ACC112 (cell line): ENCODE results near the gene BCAM.
A peak's percentile ranks its signal among the peaks of the same experiment; 100 is the strongest.

Experiments
- H2AFZ ChIP-seq: fragments of 200-600 bp; sonication (generic); one replicate; pipeline ENCODE4 v1.6.0; 2017; ENCODE audit warnings: antibody characterized with exemption, low read length; ENCODE audit not compliant: unreplicated experiment
- H3K27ac ChIP-seq: fragments of 200-600 bp; sonication (generic); 2 replicates; pipeline ENCODE4 v1.5.1; 2014; ENCODE audit warnings: low read depth, mild to moderate bottlenecking, antibody characterized with exemption, low read length, moderate library complexity
- H3K27me3 ChIP-seq: fragments of 200-600 bp; sonication (generic); 2 replicates; pipeline ENCODE4 v1.6.1; 2014; ENCODE audit warnings: mild to moderate bottlenecking, antibody characterized with exemption, low read length, moderate library complexity, mixed read lengths; ENCODE audit not compliant: insufficient read depth
- H3K36me3 ChIP-seq: fragments of 200-600 bp; sonication (generic); 2 replicates; pipeline ENCODE4 v1.6.1; 2016; ENCODE audit warnings: mild to moderate bottlenecking, antibody characterized with exemption, low read length, moderate library complexity, mixed read lengths; ENCODE audit not compliant: insufficient read depth
- H3K4me1 ChIP-seq: fragments of 200-600 bp; sonication (generic); one replicate; pipeline ENCODE4 v1.6.1; 2016; ENCODE audit warnings: low read length, mixed read lengths; ENCODE audit not compliant: insufficient read depth, unreplicated experiment, control insufficient read depth
- H3K4me3 ChIP-seq: fragments of 200-600 bp; sonication (generic); 2 replicates; pipeline ENCODE4 v1.5.1; 2014; ENCODE audit warnings: mild to moderate bottlenecking, low read depth, low read length
- H3K79me2 ChIP-seq: fragments of 200-600 bp; sonication (generic); one replicate; pipeline ENCODE4 v1.6.0; 2016; ENCODE audit warnings: low read length; ENCODE audit not compliant: control insufficient read depth, unreplicated experiment, insufficient read depth

BCAM gene

GRCh38 chr19:44794610-44795009 lies 14.3 kb upstream of the BCAM start:
- Histone ChIP-seq H3K79me2 (no peaks in the 10 kb centered on the region), H3K27ac (no peak overlapping the region), H3K4me3 (no peak overlapping the region), H3K27me3 (no peaks in the 10 kb centered on the region), H3K36me3 (no peaks in the 10 kb centered on the region), H3K4me1 (no peaks in the 10 kb centered on the region), H2AFZ (no peak overlapping the region)

DNA sequence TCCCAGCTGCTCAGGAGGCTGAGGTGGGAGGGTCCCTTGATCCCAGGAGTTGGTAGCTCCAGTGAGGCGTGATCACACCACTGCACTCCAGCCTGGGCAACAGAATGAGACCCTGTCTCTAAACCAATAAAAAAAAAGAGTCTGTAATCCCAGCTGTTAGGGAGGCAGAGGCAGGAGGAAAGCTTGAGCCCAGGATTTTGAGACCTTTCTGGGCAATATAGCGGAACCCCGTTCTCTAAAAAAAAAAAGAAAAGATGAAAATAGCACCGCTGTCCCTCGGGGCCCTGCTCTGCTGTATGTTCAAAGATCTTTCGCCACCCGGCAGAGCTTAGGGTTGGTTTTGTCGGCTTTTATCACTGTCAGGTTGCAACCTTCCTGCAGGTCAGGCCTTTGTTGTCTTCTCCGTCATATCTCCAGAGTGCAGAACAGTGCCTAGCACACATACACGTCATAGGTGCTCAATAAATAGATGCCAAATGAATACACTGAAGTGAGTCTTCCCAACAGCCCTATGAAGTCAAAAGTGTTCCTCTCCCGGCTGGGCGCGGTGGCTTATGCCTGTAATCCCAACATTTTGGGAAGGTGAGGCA lies 13.4 kb upstream of the BCAM start:
- H3K4me3 ChIP-seq = no peak overlapping the region
- no peak overlapping the region for H3K27ac ChIP-seq
- no peaks in the 10 kb centered on the region for H3K79me2 ChIP-seq
- no peaks in the 10 kb centered on the region for H3K27me3 ChIP-seq
- no peak overlapping the region for H2AFZ ChIP-seq
- H3K36me3 ChIP-seq = no peaks in the 10 kb centered on the region
- H3K4me1 ChIP-seq = no peaks in the 10 kb centered on the region

DNA sequence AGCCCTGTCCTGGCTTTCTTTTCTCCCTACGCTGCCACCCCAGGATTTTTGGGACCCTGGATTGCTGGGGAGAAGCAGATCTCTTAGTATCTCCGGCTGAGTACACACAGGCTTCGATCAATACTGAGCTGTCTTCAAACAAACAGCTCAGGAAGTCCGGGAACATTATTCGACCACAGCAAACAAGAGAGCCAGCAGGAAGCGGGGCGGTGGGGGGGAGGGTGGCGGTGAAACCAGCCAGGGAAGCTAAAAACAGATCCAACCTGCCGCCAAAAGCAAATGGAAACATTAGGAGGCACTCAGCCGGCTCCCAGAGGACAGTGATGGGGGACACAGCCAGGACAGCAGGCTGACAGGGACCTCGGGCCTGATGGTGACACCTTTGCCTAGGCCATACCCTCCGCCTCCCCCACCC lies 12.2 kb upstream of the BCAM start:
- Histone ChIP-seq H3K4me1 (no peaks in the 10 kb centered on the region), H3K4me3 (no peak overlapping the region), H3K27me3 (no peaks in the 10 kb centered on the region), H2AFZ (no peak overlapping the region), H3K79me2 (no peaks in the 10 kb centered on the region), H3K27ac (no peak overlapping the region), H3K36me3 (no peaks in the 10 kb centered on the region)

GRCh38 chr19:44799627-44800346 lies 9.1 kb upstream of the BCAM start:
- Histone ChIP-seq H3K79me2 (no peaks in the 10 kb centered on the region), H2AFZ (no peak overlapping the region), H3K27ac (no peak overlapping the region), H3K4me1 (no peaks in the 10 kb centered on the region), H3K36me3 (no peaks in the 10 kb centered on the region), H3K27me3 (no peaks in the 10 kb centered on the region), H3K4me3 (no peak overlapping the region)

DNA sequence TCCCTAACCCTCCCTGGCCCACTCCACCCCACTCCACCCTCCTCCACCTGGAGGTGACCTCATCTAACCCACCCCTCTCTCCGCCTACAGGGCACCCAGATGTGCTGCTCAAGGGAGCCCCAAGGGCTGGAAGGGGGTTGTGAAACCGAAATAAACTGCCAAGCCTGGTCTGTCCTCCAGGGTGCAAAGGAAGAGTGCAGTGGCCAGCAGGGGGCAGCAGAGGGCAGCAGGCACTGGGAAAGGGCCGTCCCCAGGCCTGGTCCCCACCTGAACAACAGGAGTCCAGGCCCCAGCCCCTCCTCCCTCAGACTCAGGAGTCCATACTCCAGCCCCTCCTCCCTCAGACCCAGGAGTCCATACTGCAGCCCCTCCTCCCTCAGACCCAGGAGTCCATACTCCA lies 8.4 kb upstream of the BCAM start:
- H3K4me1 ChIP-seq = no peaks in the 10 kb centered on the region

DNA sequence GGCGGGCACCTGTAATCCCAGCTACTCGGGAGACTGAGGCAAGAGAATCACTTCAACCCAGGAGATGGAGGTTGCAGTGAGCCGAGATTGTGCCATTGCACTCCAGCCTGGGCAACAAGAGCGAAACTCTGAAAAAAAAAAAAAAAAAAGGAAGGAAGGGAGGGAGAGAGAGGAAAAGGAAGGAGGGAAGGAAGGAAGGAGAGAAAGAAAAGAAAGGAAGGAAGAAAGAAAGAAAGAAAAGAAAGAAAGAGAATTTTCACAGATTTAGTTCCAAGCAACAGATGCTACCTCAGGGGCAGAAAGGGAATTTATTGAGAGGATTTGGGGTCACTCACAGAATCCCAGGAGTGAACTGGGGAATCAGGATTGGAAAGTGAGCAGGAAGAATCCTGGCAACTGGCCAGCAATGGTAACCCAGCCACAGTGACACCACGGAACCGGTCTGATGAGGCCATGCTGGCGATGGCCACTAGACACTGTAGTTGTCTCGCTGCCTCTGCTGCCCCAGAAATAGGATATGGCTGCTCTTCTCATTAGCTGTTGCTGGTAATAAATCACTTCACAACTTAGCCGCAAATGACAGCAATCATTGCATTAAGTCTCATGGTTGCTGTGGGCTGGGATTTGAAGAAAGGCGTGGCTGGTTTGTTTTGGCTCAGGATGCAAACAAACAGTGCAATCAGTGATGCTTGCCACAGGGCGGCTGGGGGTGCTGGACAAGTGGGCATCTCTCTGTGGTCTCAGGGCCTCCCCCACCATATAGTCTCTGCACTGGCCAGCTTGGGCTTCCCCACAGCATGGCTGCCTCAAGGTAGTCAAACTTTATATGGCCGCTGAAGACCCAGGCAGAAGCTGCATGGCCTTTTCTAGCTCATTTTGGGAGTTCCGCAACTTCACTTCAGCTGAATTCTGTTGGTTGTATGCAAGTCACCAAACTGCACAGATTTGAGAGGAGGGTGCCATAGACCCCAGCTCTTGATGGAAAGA lies 5.2 kb upstream of the BCAM start:
- Histone ChIP-seq H3K27me3 (no peaks in the 10 kb centered on the region), H2AFZ (no peak overlapping the region), H3K4me3 (no peak overlapping the region), H3K27ac (no peak overlapping the region), H3K79me2 (no peaks in the 10 kb centered on the region), H3K36me3 (no peaks in the 10 kb centered on the region), H3K4me1 (peaks cover 8% of the 10 kb centered on the region)

More for the DNA sequence above, 8.4 kb upstream of the BCAM start:
- Histone ChIP-seq H3K27me3 (no peaks in the 10 kb centered on the region), H3K27ac (no peak overlapping the region), H3K36me3 (no peaks in the 10 kb centered on the region), H3K79me2 (no peaks in the 10 kb centered on the region), H2AFZ (no peak overlapping the region), H3K4me3 (no peak overlapping the region)

DNA sequence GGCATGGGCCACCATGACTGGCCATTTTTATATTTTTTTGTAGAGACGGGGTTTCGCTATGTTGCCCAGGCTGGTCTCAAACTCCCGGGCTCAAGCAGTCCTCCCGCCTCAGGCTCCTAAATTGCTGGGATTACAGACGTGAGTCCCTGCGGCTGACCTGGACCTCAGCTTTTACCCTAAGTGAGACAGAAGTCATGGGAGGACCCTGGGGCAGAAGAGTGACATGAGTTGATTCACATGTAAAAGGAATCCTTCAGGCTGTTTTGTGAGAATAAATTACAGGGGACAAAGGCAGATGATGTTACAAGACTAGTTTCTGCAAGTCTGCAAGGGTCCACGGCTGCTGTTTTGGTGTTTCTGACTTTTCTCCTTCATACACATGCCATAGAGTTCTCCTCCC lies 2.6 kb upstream of the BCAM start:
- Histone ChIP-seq H3K4me3 (no peak overlapping the region), H3K27me3 (no peaks in the 10 kb centered on the region), H3K36me3 (no peaks in the 10 kb centered on the region), H3K4me1 (peaks cover 8% of the 10 kb centered on the region), H3K79me2 (no peaks in the 10 kb centered on the region), H3K27ac (no peak overlapping the region), H2AFZ (no peak overlapping the region)

GRCh38 chr19:44807162-44807561 lies 1.7 kb upstream of the BCAM start:
- Histone ChIP-seq H3K4me1 (peaks cover 8% of the 10 kb centered on the region), H3K27me3 (no peaks in the 10 kb centered on the region)

DNA sequence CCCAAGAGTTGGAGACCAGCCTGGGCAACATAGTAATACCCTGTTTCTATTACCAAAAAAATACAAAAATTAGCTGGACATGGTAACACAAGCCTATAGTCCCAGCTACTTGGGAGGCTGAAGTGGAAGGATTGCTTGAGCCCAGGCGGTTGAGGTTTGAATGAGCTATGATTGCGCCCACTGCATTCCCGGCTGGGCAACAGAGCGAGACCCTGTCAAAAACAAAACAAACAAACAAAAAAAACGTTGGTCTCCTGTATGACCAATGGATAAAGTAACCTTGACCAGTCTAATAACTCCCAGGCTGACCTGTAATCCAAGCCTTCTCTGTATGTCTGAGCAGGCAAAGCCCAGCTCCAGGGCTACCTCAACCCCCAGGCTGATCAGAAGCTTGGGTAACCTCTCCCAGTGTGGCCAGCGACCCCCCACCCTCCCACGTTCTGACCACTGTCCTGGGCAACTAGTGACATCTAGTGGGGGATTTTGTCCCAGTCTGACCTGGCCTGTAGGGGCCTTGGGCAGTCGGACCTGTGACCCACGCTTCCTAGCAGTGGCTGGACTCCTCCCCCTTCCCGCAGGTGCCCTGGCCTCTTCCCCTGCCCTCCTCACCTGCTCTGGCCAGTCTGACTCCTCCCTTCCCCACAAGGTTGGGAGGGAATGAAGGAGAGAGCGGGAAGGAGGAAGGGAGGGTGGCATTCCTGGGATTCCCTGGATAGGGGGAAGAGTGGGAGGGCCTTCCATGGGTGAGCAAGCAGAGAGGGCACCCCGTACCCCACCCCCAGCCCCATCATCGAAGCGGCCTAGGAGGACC lies 1.0 kb upstream of the BCAM start:
- Histone ChIP-seq H3K36me3 (no peaks in the 10 kb centered on the region), H2AFZ (no peak overlapping the region), H3K4me1 (peaks cover 8% of the 10 kb centered on the region), H3K4me3 (no peak overlapping the region), H3K27me3 (no peaks in the 10 kb centered on the region), H3K27ac (no peak overlapping the region), H3K79me2 (no peaks in the 10 kb centered on the region)

More at GRCh38 chr19:44807162-44807561, 1.7 kb upstream of the BCAM start:
- no peak overlapping the region for H3K27ac ChIP-seq
- H3K4me3 ChIP-seq = no peak overlapping the region
- H2AFZ ChIP-seq = no peak overlapping the region
- no peaks in the 10 kb centered on the region for H3K79me2 ChIP-seq
- H3K36me3 ChIP-seq = no peaks in the 10 kb centered on the region

DNA sequence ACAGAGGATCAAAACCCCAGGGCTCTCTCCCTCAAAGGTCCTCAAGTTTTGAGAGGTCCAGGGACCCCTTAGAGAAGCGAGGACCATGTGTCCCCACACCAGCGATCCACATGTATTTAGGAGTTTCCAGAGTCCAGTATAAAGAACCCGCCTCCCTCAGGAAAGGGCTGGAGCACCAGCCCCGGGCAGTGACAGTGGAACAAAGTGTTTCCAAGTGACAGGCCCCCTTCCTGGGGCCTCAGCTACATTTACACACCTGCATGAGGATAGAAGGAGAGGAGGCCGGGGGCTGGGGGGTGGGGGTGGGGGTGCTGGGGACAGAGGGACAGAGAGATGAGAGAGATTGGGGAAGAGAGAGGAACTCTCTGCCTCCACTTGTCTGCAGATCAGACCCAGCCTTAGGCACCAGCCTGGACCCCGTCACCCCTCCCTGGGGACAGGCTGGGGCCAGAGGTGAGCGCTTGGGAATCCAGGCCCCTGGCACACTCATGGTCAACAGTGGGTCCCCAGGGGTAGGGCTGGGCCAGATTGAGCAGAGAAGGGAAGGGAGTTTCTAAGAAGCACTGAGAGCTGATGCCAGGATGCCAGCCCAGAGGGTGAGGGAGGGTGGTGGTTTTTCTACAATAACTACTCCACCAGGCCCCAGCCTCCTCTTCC lies 802 bp downstream of the BCAM start:
- H3K27me3 ChIP-seq = no peaks in the 10 kb centered on the region
- no peaks in the 10 kb centered on the region for H3K36me3 ChIP-seq
- H3K4me3 ChIP-seq = peak overlapping the region; percentile 73
- H3K4me1 ChIP-seq = peaks cover 8% of the 10 kb centered on the region
- no peaks in the 10 kb centered on the region for H3K79me2 ChIP-seq
- H2AFZ ChIP-seq = no peak overlapping the region
- H3K27ac ChIP-seq = no peak overlapping the region
